Right lobe of liver (tissue), 4 donors: Measurements from ENCODE around the gene VWA5B1.

Source experiments
- POLR2A ChIP-seq: fragments of 450-650 bp; IDR thresholded peaks from one replicate; pipeline ENCODE4 v1.6.1; 2017; ENCODE audit warnings: antibody characterized with exemption, mild to moderate bottlenecking
- TF ChIP-seq, protein P1 (sequence below), 4 donors: fragments of 200-600 bp in 3 of 4; fragments of 450-650 bp in 1 of 4; IDR thresholded peaks; one replicate each; pipeline versions ENCODE4 v1.5.1 to v1.8.0; 2016 to 2022; ENCODE audit warnings: antibody characterized with exemption in 4 of 4, mild to moderate bottlenecking in 2 of 4
- donor health status: DM: no; HTN: no; CAD: no.
- donor health status: DM: no; HTN: no; CAD: no.
- donor health status: DM: no; HTN: yes; CAD: no.

DNA sequence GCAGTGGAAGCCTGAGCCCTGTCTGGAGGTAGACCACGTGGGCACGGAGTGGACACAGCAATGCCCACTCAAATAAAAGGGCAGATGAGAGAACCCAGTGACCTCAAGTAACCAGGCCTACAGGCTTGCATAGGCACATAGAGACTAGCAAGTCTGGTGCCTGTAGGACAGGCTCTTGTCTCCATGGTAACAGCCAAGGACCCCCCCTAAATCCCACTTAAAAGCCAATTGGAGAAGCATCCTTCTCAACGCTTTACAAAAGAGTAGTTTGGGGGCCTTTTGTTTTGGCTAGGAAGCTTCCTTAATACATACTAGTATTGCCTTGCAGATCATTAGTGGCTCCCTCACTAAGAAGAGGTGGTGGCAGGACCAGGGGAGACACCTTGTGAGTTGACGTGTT, 63.9 kb downstream of the VWA5B1 start:
- TF ChIP-seq, protein P1, sequence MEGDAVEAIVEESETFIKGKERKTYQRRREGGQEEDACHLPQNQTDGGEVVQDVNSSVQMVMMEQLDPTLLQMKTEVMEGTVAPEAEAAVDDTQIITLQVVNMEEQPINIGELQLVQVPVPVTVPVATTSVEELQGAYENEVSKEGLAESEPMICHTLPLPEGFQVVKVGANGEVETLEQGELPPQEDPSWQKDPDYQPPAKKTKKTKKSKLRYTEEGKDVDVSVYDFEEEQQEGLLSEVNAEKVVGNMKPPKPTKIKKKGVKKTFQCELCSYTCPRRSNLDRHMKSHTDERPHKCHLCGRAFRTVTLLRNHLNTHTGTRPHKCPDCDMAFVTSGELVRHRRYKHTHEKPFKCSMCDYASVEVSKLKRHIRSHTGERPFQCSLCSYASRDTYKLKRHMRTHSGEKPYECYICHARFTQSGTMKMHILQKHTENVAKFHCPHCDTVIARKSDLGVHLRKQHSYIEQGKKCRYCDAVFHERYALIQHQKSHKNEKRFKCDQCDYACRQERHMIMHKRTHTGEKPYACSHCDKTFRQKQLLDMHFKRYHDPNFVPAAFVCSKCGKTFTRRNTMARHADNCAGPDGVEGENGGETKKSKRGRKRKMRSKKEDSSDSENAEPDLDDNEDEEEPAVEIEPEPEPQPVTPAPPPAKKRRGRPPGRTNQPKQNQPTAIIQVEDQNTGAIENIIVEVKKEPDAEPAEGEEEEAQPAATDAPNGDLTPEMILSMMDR (IDR thresholded peaks at IDR 0.05) = no peak
- TF ChIP-seq POLR2A = no peak
